ENCODE data around the gene GPR146.
"Not testable (repeated sequence)": the region's sequence is repeated elsewhere in the genome, so short reads cannot be mapped to it uniquely, and the experiment has no call there.

Gene GPR146

GRCh38 chr7:1058311-1058710 is 14.0 kb downstream of the GPR146 start:
- DNase-seq (ENCODE audit: low read depth): no peak

GRCh38 chr7:1058821-1059199 is 14.5 kb downstream of the GPR146 start:
- no peak for DNase-seq (ENCODE audit: low read depth)

- peak; percentile 47 for DNase-seq (ENCODE audit: low read depth)
Observed at GRCh38 chr7:1059200-1060091, 15.1 kb downstream of the GPR146 start.

GRCh38 chr7:1060315-1061072 is 16.1 kb downstream of the GPR146 start:
- DNase-seq (ENCODE audit: low read depth): no peak

GRCh38 chr7:1061180-1061579 is 16.8 kb downstream of the GPR146 start:
- no peak for DNase-seq (ENCODE audit: low read depth)

- DNase-seq (ENCODE audit: low read depth): no peak
Observed at GRCh38 chr7:1062296-1063294, 18.2 kb downstream of the GPR146 start.

- DNase-seq (ENCODE audit: low read depth): no peak
Observed at GRCh38 chr7:1063361-1063760, 19.0 kb downstream of the GPR146 start.

GRCh38 chr7:1064581-1064980 is 20.2 kb downstream of the GPR146 start:
- DNase-seq (ENCODE audit: low read depth): no peak

- DNase-seq (ENCODE audit: low read depth): no peak
Observed at GRCh38 chr7:1065263-1065584, 20.9 kb downstream of the GPR146 start.

GRCh38 chr7:1065585-1066241 is 21.4 kb downstream of the GPR146 start:
- DNase-seq (ENCODE audit: low read depth): peak; percentile 82

- no peak for DNase-seq (ENCODE audit: low read depth)
Observed at GRCh38 chr7:1066242-1066588, 21.9 kb downstream of the GPR146 start.

- no peak for DNase-seq (ENCODE audit: low read depth)
Observed at GRCh38 chr7:1068013-1068412, 23.7 kb downstream of the GPR146 start.

GRCh38 chr7:1068619-1069018 is 24.3 kb downstream of the GPR146 start:
- DNase-seq (ENCODE audit: low read depth): no peak

GRCh38 chr7:1070544-1071011 is 26.2 kb downstream of the GPR146 start:
- no peak for DNase-seq (ENCODE audit: low read depth)

GRCh38 chr7:1071731-1072254 is 27.4 kb downstream of the GPR146 start:
- DNase-seq (ENCODE audit: low read depth): no peak

GRCh38 chr7:1073142-1073977 is 29.0 kb downstream of the GPR146 start:
- DNase-seq (ENCODE audit: low read depth): no peak

- DNase-seq (ENCODE audit: low read depth): not testable (repeated sequence)
Observed at GRCh38 chr7:1074018-1074417, 29.7 kb downstream of the GPR146 start.

- no peak for DNase-seq (ENCODE audit: low read depth)
Observed at GRCh38 chr7:1074593-1075431, 30.5 kb downstream of the GPR146 start.

All from ELR (cell line).